ENCODE data around the gene PNMA5. TPM values are rescaled to one million over a fixed set of nuclear protein-coding genes. Genes with fewer than 3 reads are reported as not detected.

PNMA5 gene
- total and polyA plus RNA-seq, 7 donors = not detected

DNA sequence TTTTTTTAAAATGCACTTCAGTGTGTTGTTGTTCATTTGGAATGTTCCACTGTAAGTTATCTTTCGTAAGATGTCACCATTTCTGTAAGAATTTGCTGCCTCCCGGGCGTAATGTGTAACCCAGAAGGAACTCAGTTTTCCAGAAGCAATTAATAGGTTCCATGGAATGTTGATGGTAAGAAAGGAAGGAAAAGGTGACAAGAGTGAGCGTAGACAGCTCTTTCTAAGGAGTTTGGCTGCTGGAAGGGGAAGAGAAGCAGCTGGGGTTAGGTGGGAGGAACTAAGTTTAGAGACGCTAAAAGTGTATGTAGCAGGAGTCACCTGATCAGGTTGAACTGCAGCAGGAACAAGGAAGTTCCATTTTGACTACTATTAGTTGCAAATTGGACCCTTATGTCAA lies 35.9 kb downstream of the PNMA5 start:
- no peak for TF ChIP-seq CTCF (IDR thresholded peaks at IDR 0.05)
- Histone ChIP-seq H3K4me3 (peak overlapping the region; percentile 61), H3K4me1 (no peaks in the 10 kb centered on the region), H3K36me3 (ENCODE audit: insufficient read depth in 1 of 2, low read depth in 1 of 2) (no peaks in the 10 kb centered on the region), H3K27me3 (ENCODE audit: insufficient read depth in 3 of 3, low read length in 2 of 3) (peaks cover 0 to 8% (median 0%) of the 10 kb centered on the region in 3 donors), H3K27ac (peak overlapping the region; percentile 71), H3K9me3 (no peaks in the 10 kb centered on the region)
- intact Hi-C loops (cut with DNase I) = loop anchor here in 1 of 2 donors (2.0 to 10.0 kb wide), 3 partner anchors 547 to 1577 kb away; no protein-coding TSS in a partner anchor
- WGBS, 3 donors = 76 to 91% (median 84%) methylated on average over 5 of the region's 5 CpGs
- no peak for ATAC-seq
- DNase-seq = no peak

DNA sequence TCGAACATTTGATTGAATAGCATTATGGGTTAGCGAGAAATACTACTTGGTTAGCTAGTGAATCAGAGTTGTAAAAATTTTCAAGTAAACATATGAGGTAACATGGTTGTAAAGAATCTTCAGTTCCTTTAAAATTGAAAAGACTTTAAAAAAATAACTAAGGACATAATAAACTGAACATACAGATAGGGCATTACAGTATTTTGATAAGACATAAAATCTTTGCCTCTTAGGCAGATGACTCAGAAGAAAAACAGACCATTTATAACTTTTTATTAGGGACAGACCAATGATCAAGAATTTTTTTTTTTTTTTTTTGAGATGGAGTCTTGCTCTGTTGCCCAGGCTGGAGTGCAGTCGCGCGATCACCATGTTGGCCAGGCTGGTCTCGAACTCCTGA lies 43.1 kb downstream of the PNMA5 start:
- Histone ChIP-seq H3K27me3 (ENCODE audit: insufficient read depth in 3 of 3, low read length in 2 of 3) (peaks cover 0 to 9% (median 0%) of the 10 kb centered on the region in 3 donors), H3K4me3 (no peak overlapping the region), H3K4me1 (no peaks in the 10 kb centered on the region), H3K9me3 (no peaks in the 10 kb centered on the region), H3K27ac (no peak overlapping the region), H3K36me3 (ENCODE audit: insufficient read depth in 1 of 2, low read depth in 1 of 2) (peaks cover 0 to 5% of the 10 kb centered on the region in 2 donors)
- no peak for DNase-seq
- no peak for TF ChIP-seq CTCF (IDR thresholded peaks at IDR 0.05)
- intact Hi-C loops (cut with DNase I) = loop anchor here in 1 of 2 donors (10.0 kb wide), 1 partner anchor 554 kb away; no protein-coding TSS in a partner anchor
- WGBS, 3 donors = 89 to 95% (median 94%) methylated on average over 6 of the region's 6 CpGs
- no peak for ATAC-seq

DNA sequence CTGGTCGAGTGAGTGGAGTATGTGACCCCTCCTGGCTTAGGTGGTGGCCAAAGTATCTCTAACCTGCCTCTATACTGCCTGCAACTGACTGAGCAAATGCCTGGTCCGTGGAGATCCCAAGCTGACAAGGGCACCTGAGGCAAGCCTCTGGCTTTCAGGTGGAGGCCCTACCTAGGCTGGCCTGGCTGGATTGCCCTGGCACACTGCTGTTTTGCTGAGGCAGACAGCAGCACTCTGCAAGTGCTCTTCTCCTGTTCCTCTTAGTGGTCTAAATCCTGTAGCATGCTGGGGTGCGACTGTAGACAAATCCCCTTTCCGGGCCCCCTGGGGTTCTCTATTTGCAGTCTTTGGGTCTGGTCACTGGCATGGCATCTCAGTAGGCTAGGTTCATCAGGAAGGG lies 44.8 kb downstream of the PNMA5 start:
- WGBS, 3 donors = 48 to 69% (median 64%) methylated on average over 4 of the region's 4 CpGs
- DNase-seq (no peak), ATAC-seq (no peak)
- Histone ChIP-seq H3K27me3 (ENCODE audit: insufficient read depth in 3 of 3, low read length in 2 of 3) (peaks cover 0 to 9% (median 0%) of the 10 kb centered on the region in 3 donors), H3K9me3 (no peaks in the 10 kb centered on the region), H3K36me3 (ENCODE audit: insufficient read depth in 1 of 2, low read depth in 1 of 2) (peaks cover 0 to 5% of the 10 kb centered on the region in 2 donors), H3K27ac (no peak overlapping the region), H3K4me1 (no peaks in the 10 kb centered on the region), H3K4me3 (no peak overlapping the region)
- no peak for TF ChIP-seq CTCF (IDR thresholded peaks at IDR 0.05)
- intact Hi-C loops (cut with DNase I) = loop anchor here in 1 of 2 donors (10.0 kb wide), 1 partner anchor 716 kb away; no protein-coding TSS in a partner anchor

DNA sequence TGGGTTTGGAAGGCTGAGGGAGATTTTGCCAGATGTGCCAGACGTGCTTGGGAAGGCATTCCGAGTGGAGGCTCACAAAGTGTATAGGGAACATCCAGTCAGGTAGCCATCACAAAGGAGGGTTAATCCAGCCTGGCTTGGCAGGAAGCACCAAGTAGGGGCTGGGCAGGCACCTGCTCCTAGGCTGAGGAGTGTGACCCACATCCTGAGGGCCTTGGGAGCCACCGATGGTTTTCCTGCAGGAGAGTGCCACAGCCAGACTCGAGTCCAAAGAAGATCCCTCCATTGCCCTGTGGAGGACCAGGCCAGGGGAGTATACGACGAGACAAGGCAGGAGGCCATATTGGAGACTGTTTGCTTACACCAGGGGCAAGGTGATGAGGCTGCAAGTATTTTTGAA lies 47.2 kb downstream of the PNMA5 start:
- Histone ChIP-seq H3K36me3 (ENCODE audit: insufficient read depth in 1 of 2, low read depth in 1 of 2) (peaks cover 0 to 5% of the 10 kb centered on the region in 2 donors), H3K4me1 (no peaks in the 10 kb centered on the region), H3K27ac (no peak overlapping the region), H3K9me3 (no peaks in the 10 kb centered on the region), H3K4me3 (no peak overlapping the region), H3K27me3 (ENCODE audit: insufficient read depth in 3 of 3, low read length in 2 of 3) (no peaks in the 10 kb centered on the region)
- DNase-seq = no peak
- intact Hi-C loops (cut with DNase I) = loop anchor here in 1 of 2 donors (10.0 kb wide), 1 partner anchor 718 kb away; no protein-coding TSS in a partner anchor
- no peak for TF ChIP-seq CTCF (IDR thresholded peaks at IDR 0.05)
- no peak for ATAC-seq
- 84 to 100% (median 91%) methylated on average over 4 to 6 of the region's 6 CpGs for WGBS, 3 donors

Measured in psoas muscle (tissue), 8 donors.